NK-92 (cell line): ENCODE measurements around the gene ADORA2B.
"Not testable (repeated sequence)": the region's sequence is repeated elsewhere in the genome, so short reads cannot be mapped to it uniquely, and the experiment has no call there.

Experiments used
- DNase-seq: peaks from one replicate; lab custom pipeline; 2025; ENCODE audit not compliant: unreplicated experiment; lab: John Stamatoyannopoulos, UW

Gene ADORA2B

DNA sequence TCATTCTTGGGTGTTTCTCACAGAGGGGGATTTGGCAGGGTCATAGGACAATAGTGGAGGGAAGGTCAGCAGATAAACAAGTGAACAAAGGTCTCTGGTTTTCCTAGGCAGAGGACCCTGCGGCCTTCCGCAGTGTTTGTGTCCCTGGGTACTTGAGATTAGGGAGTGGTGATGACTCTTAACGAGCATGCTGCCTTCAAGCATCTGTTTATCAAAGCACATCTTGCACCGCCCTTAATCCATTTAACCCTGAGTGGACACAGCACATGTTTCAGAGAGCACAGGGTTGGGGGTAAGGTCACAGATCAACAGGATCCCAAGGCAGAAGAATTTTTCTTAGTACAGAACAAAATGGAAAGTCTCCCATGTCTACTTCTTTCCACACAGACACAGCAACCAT lies 34.1 kb downstream of the ADORA2B start:
- not testable (repeated sequence) for DNase-seq

DNA sequence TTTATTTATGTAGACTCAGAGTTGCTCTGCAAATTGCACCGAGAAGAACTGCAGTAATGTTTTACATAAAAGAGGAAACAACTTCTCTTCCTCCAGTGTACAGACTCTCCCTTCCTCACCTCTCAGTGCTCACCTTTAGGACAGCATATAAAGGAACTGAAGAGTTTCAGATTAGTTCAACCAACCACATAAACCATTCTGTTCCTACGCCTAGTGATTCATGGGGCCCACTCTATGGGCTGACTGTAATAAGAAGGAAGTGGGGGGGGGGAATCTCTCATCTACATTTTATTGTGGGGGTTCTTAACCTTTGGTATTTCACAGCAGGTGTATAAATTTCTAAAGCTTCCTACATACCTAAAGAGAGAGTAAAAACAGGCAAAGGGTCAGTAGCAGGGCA lies 36.3 kb downstream of the ADORA2B start:
- DNase-seq, result no peak

DNA sequence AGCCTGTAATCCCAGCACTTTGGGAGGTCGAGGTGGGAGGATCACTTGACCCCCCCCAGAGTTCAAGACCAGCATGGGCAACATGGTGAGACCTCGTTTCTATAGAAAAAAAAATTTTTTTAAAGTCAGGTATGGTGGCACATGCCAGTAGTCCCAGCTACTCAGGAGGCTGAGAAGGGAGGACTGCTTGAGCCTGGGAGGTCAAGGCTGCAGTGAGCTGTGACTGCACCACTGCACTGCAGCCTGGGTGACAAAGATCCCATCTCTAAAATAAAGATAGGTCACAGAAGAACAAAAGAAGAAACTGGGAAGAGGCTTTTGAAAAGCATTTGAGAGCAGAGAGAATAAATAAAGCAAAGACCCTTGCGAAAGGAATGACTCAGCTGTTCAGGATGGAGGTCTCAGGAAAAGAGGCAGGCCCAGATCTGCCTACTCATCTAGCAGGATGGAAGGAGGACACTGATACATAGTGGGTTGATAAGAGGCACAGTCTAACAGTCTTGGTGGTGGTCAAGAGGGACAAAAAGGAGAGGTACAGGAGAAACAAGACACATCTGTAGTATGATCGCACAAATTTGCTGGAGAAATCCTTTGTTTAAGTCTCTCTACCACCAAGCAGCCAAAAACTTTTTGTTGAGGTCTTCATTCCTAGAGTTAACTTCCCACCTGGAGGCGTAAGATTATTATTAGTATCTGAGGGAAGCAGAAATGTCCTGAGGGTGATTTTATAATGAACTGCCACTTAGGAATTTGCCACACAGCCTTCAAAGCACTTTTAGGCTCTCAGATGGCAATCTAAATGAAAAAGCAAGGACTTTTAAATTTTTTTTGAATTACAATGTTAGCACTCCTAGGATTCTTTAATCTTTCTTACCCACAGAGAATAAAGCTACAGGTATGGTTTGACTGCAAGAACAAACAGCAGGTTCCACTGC lies 37.0 kb downstream of the ADORA2B start:
- DNase-seq, result no peak

DNA sequence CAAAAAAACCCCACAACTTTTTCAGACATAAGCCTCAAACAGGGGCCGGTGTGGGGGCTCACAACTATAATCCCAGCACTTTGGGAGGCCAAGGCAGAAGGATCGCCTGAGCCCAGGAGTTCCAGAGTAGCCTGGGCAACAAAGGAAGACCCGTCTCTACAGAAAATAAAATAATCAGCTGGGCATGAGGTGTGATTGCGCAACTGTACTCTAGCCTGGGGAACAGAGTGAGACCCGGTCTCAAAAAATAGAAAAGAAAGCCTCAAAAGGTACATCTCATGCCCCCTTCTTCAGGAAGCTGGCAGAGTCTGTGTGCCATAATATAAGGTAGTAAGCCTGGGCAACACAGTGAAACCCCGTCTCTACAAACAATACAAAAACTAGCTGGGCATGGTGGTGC lies 51.4 kb downstream of the ADORA2B start:
- no peak for DNase-seq

DNA sequence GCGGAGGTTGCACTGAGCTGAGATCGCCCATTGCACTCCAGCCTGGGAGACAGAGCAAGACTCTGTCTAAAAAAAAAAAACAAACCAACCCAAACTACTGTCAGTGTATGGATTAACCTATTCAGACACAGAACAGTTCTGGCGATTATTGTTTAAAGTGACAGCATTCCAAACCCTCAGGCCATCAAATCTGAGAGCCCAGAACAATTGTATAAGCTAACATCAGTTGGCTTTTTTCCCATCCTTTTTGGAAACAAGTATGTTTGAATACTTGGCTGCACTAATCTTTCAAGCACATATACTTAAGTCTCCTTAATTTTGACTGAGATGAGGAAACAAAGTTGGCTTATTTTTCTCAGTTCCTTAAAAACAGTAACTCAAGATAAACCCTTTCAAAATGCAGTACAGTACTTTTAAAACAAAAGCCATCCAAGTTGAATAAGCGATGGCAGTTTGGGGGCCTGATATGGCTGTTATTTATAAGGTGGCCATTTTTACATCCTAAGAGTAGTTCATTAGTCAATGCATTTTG lies 53.2 kb downstream of the ADORA2B start:
- DNase-seq, result no peak

DNA sequence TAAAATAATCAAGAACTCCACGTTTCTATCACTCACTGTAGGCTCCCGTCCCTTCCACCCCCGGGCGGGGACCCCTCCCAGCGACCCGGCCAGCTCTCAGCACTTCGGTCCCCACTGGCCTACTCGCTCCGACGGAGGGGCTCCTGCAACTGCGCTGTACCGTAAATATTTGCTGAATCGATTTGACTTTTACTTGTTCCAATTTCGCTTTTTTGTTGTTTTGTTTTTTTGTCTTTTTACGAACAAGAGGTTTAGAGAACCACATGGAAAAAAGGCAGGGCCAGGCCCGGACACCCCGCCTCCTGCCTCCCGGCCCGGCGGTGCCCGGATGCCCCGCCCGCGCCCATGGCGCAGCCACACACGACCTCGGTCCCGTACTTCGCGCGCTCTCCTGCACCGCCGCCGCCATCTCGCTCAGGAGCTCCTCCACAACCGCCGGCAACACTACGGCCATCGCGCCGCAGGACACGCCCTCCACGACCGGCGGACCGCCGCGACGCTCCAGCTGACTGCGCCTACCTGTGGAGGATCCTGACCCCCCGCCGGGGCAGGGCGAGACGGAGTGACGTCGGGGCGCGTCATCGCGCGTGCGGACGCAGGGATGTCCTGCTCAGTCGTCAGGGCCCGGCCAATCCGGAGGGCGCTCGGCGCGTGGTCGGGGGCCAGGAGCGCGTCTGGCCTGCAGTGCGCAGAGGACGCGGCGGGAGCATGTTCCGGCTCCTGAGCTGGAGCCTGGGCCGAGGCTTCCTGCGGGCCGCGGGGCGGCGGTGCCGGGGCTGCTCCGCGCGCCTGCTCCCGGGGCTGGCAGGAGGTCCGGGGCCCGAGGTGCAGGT lies 54.4 kb downstream of the ADORA2B start, which contains the start of the genes TTC19 and ZSWIM7:
TSS of gene TTC19 (plus strand) at position 684 of the 833 bp plus-strand sequence. CDS start at position 709, 25 bp downstream.
TSS of gene ZSWIM7 (minus strand) at position 564 of the 833 bp plus-strand sequence. CDS start at position 454, 110 bp downstream.
- peak; percentile 9 for DNase-seq

DNA sequence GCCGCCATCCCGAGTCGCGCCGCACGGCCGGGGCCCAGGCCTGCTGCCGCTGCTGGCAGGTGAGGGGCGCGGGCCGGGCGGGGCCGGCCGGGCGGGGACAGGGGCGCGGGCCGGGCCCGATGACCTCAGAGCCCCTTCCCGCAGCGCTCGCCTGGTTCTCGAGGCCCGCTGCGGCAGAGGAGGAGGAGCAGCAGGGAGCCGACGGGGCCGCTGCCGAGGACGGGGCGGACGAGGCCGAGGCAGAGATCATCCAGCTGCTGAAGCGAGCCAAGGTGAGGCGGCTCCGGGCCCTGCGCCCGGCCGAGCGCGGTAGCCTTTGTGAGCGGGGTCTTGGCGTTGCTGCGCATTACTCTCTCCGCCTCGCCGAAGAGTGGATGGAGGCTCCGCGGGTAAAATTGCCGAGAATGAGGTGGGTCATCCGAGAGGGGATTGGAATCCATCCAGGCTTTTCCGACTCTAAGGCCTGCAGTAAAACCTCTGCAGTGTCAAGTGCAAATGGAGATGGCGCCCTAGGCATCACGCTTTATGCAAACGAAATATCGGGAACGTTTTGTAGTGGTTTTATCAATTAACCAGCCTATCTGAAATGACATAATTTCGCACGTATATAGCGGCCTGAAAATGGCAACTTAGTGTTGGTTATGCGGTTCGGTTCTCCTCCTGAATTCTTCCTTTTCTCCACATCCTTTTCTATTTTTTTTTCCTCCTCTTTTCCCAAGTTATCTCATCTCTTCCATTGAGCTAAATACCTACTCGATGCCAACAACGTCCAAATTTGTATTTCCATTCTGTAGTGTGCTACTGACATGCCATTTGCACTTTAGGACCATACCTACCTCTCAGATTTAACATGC lies 55.3 kb downstream of the ADORA2B start:
- no peak for DNase-seq

DNA sequence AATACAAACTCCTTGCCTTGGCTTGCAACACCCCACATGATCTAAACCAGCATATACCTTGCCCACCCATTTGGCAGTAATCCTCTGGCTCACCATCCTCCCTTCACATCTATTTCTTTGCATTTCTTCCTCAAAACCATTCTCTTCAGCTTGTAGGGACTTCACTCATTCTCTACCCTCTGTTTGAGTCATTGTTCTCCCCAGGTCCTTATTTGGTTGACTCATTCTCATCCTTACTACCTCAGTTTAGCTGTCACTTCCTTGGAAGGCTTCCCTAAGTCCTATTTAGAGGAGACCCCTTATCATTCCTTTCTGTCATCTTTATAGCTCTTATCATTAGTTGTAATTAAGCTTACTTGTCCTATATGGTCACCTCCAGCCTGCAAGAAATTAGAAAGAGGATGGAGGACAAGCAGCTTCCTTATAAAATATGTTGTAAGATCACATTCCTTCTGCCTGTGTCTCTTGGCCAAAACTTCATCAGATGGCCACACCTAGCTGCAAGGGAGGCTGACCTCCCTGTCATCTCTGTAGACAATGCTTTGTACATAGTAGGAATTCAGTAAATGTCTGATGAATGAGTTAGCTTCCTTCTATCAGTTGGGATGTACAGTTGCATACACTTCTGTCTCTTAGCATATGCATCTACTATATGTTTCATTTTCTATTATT lies 56.4 kb downstream of the ADORA2B start:
- no peak for DNase-seq

DNA sequence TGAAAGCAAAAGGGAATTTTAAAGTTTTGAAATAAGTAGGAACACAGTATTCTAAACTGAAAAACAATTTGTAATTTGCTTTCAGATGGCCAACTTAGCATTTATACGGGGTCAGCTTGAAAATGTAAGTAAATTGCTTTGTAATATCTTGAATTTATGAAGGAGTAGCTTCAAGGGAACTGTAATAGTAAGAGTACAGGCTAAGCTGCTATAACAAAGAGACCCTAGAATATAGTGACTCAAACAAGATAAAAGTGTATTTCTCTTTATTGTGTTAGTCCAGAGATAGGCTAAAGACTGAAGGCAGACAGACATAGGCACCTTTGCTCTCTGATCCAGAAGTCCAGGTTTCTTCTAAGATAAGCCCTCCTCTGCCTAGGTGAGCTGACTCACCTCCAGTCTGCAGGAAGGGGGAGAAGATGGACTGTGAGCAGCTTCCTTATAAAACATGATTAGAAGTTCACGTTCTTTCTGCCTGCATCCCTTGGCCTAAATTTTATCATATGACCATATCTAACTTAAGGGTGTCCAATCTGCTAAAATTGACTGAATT lies 57.9 kb downstream of the ADORA2B start:
- no peak for DNase-seq

DNA sequence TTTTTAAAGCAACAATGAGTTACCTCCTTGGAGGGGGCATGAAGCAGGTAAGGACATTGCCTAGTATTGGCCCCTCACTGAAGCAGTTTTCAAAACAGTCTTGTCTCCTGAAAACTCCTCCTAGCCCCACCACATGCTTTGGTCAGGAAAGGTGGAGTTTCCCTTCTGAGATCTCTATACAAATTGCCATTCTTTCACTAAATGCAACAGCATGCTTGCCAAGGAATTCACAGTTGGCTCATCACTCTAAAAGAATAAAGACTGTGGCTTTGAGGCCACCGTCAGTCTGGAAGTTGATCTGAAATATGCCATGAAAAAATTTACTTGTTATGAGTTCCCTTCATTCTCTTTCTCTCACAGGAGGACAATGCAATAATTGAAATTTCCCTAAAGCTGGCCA lies 58.9 kb downstream of the ADORA2B start:
- DNase-seq, result no peak

DNA sequence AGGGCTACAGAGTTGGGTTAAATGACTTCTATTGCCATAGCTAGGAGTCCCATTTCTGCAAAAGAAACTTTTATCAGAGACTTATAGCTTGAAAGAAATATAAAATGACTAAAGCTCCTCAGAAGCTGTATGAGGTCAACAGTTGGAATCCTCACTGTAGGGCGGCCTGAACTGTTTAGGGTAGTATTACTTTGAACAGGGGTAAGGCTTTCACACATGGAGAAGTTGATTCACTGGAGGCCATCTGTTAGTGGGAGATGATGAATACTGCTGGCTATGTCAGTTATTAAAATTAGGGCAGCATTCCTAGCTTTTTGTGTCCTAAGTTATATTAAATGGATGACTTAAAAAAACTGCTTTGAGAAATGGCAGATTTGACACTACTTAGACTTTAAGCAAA lies 60.7 kb downstream of the ADORA2B start:
- DNase-seq, result no peak

DNA sequence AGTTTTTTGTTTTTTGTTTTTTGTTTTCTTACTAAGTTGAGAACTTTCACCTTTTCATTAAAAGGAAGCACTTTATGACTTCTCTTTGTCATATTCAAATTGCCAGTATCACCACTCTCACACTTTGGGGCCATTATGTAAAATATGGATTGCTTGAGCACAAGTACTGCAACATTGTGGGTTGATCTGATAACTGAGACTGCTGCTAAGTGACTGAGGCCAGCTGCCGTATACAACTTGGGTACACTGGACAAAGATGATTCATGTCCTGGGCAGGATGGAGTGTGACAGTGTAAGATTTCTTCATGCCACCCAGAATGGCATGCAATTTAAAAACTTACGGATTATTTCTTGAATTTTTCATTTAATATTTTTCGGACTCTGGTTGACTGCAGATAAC lies 62.5 kb downstream of the ADORA2B start:
- no peak for DNase-seq

DNA sequence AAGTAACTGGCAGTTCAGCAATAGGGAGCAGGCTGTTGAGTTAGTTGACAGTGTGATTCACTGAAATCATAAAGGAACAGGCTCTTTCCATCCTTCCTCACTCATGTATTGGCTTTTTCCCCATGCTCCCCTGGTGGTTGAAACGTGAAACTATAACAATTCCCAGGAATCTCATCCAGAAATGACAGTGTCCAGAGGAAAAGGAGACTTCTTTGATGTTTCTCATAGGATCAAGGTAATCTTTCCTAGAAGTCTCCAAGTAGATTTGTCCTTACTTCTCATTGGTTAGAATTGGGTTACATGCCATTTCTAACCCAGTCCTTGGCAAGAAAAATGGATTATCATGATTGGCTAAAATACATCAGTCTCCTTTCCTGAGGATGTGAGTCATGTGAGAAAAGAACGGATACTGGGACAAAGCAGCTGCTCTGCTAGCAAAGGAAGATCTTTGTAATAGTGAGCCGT lies 69.0 kb downstream of the ADORA2B start:
- DNase-seq, result no peak

DNA sequence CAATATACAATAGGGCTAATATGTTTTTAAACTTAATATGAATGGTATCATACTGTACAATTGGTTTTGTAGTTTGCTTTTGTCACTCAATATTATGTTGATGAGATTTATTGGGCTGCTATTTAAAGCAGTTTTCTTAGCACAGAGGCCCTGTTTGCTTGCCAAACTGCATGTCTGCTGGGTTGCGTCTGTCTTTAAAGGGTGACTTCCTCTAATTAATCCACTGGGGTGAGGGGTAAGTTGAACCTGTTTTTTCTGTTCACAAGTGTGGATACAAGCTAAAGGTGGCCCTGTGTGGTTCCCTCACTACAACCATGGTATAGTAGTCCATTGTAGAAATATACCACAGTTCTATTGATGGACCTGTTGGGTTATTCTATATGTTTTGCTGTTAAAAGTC lies 74.4 kb downstream of the ADORA2B start:
- no peak for DNase-seq

DNA sequence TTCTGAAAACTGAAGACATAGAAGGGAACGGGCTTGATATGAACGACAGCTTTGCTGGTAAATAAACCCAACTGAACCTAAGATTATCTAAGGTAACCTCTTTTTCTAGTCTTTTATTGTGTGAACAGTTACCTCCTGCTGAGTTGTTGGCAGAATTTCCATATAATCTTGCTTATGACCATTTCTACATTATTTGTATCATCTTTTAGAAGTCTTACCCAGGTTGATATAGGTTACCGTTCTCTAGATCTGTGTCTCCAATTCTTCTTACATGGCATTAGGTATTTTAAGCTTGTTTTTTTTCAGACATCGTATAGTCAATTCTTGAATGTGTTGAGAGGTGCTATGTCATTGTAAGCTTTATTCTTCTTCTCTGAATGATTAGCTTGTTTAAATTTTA lies 79.0 kb downstream of the ADORA2B start:
- DNase-seq, result no peak

DNA sequence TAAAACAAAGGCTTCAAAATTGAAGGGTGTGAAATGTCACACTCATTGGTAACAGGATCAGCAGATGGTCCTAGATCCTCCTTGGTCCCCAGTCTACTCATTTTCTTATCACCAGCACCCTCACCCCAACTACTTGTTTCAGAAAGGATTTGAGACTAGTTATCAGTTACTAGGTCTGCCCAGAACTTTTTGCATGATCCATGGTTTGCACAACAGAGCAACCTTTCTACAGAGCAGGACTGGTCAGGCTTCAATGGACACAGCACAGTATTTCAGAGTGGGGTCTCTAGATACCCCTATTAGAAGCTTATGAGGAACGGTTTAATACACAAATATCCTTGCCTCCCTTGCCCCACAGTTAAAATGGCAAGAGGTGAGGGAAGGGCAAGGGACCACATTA lies 80.3 kb downstream of the ADORA2B start:
- no peak for DNase-seq
